CD4-positive, alpha-beta T cell treated with Interferon gamma for 1 hour (primary cell): Measurements from ENCODE around the gene ATP10A.

Experiments used
- DNase-seq: peaks from one replicate; pipeline ENCODE4 v3.0.0-alpha.2; 2020

The ATP10A gene

DNA sequence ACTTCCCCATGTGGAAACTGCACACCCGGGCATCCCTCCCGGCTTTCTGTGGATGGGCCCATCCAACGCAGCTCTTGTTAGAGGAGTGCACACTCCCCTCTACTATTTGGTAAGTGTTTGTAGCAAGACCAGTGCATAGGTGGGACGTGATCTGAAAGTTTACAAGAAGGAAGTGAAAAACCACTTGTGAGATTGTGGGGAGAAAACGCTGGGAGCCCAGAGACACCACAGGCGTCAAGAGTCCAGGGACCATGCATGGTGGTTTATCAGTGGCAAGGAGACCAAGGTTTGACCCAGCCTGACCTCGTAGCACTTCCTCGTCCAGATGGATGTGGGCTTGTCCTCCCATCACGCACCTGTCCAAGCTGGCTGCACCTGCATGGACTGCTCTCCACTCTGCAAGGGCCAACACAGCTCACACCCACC is 51.6 kb downstream of the ATP10A start:
- DNase-seq = no peak

DNA sequence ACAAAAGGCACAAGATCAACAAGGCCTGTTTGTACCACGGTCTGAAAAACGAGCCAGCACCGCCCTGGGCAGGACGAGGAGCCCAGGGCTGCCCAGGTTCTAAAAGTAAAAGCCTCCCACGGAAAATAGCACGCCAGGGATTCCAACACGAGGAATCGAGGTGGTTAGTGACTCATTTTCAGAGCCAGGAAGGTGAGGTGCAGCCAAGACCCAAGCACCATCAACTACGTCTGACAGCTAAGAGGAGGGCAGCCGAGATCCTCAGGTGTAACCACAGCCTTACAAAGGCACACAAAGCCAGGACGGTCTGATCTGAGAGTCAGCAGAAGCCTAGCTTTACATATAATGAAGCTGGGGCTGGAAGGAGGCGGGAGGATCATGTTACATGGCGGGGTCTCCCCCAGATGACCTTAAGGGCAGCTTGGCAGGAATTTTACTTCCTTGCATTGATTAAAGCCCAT is 52.5 kb downstream of the ATP10A start:
- DNase-seq = no peak

DNA sequence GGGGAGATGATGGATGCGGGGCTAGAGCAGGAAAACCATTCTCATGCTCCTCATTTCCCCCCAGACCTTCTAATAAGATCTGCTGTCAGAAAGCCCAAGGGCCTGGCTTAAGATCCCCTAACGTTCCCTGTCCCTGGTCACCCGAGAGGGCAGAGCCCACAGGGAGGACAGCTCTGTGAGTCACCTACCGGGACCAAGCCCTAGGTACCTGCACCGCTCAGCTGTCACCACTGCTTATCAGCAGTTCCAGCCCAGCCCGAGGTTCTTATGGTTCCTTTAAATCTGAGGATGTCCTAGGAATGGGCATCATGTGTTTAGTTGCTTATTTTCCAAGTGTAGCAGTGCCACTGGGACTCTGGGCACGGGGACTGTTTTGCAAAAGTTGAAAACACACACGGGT is 53.0 kb downstream of the ATP10A start:
- no peak for DNase-seq

DNA sequence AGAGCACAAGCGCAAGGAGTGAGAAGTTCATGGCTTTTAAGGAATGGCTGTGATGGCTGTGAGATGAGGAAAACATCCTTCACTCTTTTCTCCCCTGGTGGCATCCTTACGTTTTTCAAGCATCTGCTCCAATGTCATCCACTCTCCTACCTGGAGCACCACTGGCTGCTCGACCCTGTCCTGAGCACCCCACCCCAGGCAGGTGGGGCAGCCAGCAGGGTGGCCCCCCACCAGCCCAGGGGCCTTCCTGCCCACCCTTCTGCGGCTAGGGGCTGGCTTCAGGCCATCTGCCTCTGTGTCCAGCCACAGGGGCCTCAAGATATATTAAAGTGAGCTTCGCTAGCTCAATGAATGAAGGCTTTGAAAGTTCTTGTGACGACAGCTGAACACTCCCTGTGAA is 56.1 kb downstream of the ATP10A start:
- DNase-seq = no peak

DNA sequence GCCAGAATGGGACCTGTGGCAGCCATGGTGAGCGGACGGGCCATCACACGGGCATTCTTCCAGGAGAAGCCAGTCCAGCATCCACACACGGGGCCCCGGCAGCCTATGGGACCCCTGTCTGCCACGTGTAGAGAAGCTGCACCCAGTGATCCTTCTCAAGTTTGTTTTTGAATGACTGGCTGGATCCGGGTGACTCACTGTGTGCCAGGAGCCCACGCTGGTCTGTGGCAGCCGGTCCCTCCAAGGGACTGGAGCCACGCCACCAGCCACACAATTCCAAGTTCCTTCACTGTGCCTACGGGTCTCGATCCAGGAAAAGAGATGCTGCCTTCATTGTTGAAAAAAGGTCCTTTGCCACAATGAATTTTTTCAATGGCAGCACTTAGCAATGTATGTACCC is 58.1 kb downstream of the ATP10A start:
- DNase-seq = no peak

DNA sequence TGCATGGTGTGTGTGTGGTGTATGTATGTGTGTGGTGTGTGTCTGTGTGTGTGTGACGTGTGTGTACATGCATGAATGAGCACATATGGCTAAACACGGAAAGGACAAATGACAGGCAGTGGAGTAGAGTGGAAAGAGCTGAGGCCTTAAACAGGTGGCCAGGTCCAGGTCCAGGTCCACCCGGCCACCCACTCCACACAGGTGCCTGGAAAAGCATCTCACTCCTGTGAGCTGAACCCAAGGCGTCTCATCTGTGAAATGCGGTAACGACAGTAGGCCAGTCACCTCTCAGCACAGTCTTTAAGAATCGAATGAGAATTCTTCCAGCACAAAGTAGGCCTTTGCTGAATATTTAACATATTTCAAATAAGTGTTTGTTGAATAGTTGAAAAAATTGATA is 58.7 kb downstream of the ATP10A start:
- no peak for DNase-seq

DNA sequence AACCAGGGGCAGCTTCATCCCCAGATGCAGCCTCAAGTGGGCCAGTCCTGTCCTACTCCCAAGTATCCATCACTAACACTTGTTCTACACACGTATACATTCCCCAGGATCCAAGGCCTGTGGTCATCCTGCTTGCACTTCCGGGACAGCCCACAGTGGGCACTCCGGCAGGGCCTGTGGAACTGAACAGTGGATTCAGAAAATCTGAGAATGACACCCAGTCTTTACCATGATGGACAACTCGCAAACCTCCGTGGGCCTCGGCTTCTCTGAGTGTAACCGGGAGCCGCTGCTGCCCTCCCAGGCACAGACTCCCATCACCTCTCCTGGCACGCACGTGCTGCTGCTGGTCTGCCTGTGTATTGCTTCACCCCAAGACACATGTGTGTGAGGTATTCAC is 59.6 kb downstream of the ATP10A start:
- DNase-seq = no peak

DNA sequence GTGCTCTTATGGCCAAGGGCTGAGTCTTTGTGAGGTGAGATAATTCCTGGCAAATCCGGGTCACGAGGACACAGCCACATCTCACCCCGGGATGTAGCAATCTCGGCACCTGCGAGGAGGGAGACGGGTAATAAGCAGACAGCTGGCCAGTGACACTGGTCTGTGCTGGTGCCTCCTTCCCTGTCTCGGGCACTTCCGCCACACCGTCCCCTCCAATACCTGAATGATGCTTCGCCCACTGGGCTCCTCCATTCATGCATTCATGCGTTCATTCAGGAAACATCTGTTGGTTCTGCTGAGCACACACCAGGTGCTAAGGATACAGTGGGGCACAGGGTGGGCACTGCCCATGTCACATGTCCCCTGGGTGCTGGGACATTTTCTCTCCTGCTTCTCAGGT is 60.1 kb downstream of the ATP10A start:
- no peak for DNase-seq

DNA sequence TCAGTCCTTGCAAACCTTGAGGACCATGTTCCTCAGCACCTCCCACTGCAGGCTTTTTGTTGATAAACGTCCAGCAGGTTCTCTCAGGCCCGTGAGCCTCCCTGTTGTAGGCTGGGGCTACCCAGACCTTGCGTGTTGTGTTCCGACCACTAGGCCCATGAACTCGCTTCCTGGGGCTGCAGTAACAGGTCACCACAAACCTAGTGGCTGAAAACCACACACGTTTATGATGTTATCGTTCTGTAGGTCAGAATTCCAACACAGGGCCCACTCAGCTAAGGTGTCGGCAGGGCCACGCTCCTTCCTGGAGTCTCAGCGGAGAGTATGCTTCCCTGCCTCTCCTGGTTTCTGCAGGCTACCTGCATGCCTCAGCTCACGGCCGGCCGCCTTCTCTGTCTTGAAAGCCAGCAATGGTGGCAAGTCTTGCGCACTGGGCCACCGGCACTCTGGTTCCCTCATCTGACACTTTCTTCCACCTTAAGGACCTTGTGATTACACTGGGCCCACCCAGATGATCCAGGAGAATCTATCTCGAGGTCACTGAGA is 60.8 kb downstream of the ATP10A start:
- DNase-seq = no peak

DNA sequence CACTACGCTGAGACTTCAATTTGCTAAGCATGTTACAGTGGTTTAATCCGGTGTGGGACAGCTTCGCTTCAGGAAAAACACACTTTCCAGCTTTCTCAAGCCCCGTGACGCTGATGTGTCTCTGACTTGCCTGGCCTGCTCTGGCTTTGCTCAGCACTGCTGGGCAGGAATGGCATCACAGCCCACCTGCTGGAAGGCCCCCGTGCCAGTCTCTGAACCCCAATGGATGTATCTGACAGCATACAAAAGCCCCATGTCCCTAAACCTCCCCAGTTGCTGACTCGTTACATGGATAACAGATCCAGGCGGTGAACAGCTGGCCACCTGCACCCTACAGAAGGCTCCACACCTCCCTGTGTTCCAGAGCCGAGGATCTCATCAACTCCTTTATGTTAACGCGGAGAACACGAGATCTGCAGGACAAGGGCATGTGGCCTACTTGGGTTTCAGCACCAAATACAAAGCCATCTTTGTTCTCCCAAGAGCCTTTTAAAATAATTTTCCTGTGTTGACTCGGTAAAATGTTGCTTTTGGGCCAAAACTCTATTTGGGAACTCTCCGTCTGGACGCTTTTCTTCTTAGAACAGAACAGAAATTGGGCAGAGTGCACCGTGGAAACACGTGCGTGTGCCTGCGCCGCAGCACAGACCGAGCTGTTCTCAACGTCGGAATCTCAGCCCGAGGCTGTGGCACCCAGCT is 61.4 kb downstream of the ATP10A start:
- no peak for DNase-seq

DNA sequence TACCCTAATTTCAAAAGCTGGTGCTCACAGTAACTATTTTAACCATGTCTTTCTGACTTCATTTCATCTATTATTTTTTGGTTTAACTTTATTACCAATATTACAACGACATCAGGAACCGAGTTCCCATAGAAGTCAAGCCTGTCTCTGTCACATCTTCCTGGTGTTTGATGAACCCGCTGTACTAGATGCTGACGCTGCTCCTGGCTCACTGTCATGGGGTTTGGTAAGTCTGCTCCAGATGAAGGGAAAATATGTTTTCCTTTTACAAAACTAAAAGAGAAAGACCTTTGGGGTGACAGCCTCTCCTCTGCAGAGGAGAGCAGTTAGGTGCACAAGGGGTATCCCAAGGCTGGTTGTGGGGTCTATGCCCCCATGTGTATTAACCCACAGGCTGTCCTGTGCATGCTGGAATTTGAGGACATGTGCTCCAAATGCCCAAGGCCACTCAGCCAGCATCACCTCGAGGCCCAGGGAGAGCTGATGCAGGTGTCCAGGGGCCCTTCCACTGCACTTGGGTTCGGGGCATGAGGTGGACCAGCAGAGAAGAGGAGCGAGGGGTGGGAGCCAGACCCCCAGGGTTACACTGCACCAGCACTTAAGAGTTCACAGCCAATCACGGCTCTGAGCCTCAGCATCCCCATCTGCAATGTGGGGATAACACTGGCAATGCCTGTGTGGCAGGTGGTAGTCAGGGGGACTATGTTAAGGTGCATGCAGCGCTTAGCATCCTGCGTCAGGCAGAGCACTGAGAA is 62.2 kb downstream of the ATP10A start:
- no peak for DNase-seq

DNA sequence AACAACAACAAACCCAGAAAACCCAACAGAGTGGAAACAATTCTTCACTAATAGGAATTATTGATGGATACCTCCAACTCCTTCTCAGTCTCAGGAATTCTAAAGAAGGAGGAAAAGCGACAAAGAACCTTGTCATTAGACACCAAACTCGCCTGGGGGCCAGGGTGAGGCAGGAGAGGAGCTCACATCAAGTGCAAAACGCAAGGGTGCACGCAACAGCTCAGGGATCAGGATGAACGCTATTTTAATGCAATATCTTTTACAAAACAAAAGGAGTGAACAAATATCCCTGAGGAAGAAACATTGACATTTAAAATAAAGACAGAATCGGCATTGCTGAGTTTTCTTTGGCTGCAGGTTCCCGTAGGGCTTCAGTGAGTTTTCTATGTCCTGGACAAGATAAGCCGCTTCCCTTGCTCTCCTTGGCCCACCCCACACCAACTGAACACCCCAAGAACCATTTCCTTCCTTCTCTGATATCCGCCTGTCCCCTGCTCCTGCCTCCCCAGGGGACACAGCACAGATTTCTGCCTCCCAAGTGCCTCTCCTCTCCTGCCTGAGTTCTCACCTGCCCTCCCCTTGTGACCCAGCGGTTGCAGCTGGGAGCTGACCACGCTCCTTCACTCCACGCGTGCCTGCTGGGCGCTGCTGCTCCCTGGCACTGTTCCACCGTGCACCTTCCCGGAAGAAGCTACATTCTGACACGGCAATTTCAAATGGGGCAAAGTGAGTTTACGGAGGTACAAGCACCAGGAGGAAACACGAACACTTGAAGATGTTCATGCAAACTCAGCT is 63.0 kb downstream of the ATP10A start:
- DNase-seq = no peak

DNA sequence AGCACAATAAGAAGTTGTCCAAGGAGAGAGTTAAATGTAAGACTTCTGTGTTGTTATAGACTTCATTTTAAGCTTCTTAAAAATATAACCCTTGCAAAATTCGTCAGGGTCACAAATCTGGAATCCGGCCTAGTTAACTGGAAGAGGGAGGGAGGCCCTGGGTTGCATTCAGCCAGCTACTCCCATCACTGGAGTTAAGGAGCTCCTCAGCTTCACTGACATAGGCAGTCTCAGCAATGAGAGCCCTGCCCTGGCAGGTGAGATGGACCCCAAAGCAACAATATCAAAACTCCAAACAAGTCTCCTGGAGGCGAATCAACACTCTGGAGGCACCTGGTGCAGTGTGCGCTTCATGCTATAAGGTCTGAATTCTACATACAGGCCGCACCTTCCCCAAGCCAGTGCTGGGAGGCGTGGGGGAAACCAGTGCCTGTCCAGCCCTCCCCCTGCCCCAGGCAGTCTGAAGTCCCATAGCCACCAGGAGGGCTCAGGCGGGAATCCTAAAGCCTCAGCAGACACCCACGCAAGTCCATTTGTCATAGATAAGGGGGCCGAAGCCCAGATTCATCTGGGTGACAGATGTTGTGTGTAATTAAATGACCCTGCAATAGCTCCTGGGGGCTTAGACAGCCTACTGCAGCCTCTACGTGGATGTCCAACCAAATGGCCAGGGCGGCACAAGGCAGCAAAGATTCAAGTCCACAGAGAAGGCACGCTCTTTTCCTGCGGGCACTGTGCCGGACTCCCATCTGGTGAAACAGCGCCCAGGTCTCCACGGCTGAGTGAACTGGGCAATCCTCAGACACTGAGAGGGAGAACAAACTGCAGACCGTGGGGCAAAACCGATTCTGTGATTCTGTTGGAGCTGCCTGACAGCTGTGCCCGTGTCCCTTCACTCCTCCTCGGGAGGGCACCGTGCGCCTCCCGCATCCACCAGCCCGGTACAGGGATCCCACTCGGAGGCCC is 64.9 kb downstream of the ATP10A start:
- DNase-seq = no peak

DNA sequence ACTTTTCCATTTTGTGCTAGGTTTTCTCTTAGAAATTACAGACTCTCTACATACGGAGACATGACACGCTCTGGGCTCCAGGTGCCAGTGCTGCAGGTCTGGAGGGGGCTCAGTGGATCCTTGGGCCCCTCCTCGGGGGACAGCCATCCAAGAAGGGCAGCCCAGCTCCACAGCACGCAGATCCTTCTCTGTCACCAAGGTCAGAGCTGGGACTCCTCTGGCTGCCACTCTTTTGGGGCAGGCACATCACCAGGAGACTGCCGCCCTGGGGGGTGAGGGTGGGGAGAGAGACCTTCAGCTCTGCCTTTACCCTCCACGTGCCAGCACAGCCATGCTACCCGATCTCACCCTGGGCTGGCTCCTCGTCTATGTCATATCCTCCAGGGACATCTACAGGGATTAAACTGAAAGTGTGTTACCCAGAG is 65.6 kb downstream of the ATP10A start:
- DNase-seq = no peak

DNA sequence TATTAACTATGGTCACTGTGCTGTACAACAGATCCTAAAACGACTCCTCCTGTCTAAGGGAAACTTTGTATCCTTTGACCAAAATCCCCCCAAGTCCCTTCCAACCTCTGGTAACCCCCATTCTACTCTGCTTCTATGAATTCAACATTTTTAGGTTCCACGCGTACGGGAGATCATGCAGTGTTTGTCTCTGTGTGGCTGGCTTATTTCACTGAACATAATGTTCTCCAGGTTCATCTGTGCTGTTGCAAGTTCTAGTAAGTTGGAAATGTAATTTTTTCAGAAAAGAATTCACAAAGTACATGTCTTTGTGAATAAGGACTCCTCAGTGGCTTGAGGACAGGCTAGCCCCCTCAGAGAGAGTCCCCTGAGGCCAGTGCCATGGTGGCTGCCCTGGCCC is 66.1 kb downstream of the ATP10A start:
- DNase-seq = no peak

DNA sequence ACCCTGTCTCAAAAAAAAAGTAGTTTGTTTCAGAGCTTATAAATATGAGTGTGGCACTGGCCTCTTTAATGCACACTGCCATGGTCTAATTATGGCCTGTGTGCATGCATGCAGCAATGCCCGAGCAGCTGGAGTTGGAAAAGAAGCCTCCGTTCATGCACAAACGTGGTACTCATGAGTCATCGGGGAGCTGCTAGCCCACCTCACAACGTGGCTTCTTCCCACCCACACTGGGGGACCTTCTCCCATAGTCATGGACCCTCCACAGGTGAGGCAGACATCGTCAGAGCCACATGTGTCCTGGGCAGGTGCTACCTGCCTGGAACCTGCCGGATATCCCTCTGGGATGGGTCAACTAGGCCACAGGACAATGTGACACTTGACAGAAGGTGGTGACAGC is 66.7 kb downstream of the ATP10A start:
- DNase-seq = no peak

DNA sequence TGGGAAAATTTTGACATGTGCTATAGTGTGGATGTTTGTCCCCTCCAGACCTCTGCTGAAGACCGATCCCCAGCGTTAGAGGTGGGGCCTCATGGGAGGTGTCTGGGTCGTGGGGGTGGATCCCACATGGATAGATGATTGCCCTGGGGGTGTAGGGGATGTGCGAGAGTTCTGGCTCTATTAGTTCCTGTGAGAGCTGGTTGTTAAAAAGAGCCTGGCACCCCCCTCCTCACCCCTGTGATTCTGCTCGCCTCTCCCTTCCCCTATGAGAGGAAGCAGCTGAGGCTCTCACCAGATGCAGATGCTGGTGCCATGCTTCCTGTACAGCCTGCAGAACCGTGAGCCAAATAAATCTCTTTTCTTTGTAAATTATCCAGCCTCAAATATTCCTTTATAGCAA is 67.4 kb downstream of the ATP10A start:
- DNase-seq = no peak

DNA sequence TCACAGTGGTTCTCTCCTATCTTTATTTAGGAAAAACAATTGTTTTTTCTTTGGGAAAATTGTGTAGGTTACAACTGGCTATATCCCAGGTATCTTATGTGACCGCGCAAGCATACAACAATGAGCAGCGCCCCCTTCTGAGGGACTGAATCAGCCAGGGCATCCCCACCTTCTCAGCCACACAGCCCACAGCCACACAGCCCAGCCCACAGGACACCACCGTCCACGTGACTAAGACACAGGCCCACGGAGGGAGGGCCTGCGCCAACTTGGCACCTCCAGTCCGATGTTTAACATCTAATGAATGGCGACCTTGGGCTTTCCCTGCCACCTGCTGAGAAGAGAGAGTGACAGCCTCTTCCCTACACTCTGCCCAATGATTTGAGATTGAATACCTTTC is 68.1 kb downstream of the ATP10A start:
- DNase-seq = no peak

DNA sequence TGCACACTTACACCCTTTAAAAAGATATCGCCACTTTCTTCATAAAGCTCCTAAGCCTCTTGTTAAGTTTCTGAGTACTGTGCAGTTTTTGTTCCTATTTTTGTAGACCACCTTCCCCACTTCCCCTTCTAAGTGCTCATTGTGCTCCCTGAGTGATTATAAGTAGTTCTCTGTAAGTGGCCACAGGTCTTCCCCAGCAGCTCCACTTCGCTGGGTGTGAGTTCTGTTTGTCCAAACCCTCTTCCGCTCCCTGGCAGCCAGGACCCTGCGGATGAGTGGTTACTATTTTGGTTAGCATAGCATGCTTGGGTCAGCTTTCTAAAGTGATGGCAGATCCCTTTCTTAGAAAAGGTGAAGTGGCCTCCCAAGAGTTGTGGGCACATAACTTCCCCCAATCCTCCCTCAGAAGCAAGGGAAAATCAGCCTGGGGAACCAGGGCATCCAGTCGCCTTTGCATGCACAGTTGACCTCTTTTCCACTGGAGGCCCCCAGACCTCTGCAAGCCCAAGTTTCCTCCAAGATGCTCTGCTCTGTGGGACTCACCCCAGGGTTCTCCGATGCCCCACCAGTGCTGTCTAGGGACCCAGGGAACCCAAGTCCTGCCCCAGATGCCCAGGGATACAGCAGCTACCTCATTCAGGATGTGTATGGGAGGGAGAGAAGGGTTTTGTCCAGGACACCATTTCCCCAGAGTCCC is 69.6 kb downstream of the ATP10A start:
- DNase-seq = no peak

DNA sequence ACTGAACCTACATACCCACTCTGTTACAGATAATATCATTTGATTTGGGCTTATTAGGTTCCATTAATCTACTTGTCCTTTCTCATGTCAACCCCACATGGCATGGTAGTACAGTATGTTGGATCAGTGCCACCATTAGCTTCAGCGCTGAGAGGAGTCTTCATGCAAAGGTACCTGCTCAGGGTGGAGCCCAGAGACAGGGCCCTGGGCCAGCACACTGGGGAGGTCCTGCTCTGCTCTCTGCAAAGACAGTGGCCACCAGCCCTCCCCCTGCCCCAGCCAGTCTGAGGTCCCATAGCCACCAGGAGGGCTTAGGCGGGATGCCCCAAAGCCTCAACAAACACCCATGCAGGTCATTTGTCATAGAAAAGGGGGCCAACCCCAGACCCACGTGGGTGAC is 71.0 kb downstream of the ATP10A start:
- DNase-seq = no peak

DNA sequence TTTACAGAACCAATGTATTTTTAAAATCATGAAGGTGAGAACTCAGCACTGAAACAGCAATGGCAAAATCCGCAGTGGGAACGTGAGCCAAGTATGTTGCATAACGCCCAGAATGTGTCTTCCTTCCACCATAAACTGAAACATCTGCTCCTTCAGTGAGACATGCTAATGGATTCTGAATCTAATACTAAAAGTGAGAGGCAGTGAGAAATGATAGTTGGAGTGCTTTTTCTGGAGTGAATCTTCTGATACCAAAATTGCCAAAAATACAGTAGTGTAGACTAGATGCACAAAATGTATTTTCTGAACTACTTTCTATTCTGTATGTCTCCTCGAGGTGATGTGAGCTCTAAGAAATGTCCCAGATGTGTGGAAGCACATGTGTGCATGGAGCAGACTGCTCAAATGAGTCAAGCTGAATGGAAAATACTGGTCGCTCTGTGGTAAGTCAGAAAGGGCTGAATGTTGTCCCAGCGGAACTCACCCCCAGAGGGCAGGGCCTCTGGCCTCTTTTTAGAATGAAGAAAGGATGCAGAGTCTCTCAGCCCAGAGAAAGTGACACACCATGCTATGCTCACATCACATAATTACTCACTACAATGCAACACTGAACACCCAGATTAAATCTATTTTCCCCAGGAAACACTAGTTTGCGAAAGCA is 73.0 kb downstream of the ATP10A start:
- no peak for DNase-seq
